ENCODE results near the gene DYNLL2.
A peak's percentile ranks its signal among the peaks of the same experiment; 100 is the strongest.
"Not testable (repeated sequence)": the region's sequence is repeated elsewhere in the genome, so short reads cannot be mapped to it uniquely, and the experiment has no call there.

DYNLL2 gene

DNA sequence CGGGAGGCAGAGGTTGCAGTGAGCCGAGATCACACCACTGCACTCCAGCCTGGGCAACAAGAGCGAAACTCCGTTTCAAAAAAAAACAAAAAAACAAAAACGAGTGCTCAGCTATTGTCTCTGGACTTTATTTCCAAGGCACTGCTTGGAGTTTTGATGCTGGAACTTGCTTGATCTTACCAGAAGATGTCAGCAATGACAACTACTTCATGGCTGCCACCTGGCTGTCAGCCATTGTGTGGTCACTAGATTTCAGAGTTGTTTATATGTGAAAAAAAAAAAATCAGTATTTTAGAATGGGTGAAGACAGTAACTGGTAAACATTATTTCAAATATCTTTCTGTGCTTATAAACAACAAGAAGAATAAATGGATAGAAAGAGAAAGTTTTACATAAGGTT lies 38.7 kb downstream of the DYNLL2 start:
- TF ChIP-seq, protein P1, sequence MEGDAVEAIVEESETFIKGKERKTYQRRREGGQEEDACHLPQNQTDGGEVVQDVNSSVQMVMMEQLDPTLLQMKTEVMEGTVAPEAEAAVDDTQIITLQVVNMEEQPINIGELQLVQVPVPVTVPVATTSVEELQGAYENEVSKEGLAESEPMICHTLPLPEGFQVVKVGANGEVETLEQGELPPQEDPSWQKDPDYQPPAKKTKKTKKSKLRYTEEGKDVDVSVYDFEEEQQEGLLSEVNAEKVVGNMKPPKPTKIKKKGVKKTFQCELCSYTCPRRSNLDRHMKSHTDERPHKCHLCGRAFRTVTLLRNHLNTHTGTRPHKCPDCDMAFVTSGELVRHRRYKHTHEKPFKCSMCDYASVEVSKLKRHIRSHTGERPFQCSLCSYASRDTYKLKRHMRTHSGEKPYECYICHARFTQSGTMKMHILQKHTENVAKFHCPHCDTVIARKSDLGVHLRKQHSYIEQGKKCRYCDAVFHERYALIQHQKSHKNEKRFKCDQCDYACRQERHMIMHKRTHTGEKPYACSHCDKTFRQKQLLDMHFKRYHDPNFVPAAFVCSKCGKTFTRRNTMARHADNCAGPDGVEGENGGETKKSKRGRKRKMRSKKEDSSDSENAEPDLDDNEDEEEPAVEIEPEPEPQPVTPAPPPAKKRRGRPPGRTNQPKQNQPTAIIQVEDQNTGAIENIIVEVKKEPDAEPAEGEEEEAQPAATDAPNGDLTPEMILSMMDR (IDR thresholded peaks at IDR 0.05; ENCODE audit: low read depth, low read length, missing control alignments) = peak; percentile 26
- DNase-seq (ENCODE audit: extremely low read depth, low read depth) = peak; percentile 17
- no peak overlapping the region for H3K4me3 ChIP-seq (replicated peaks; ENCODE audit: low read depth, low read length)

DNA sequence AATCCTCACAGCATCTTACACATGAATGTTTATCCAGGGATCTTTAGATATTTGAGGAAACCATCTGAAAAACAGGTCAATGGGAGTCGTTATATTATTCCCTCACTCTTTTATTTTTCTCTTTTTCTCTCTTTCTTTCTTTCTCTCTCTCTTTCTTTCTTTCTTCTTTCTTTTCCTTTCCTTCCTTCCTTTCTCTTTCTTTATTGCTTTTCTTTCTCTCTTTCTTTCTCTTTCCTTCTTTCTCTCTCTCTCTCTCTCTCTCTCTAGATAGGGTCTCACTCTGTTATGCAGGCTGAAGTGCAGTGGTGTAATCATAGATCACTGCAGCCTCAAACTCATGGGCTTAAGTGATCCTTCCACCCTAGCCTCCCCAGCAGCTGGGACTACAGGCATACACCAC lies 44.6 kb downstream of the DYNLL2 start:
- no peak for DNase-seq (ENCODE audit: extremely low read depth, low read depth)
- H3K4me3 ChIP-seq (replicated peaks; ENCODE audit: low read depth, low read length) = no peak overlapping the region
- TF ChIP-seq, protein P1 (IDR thresholded peaks at IDR 0.05; ENCODE audit: low read depth, low read length, missing control alignments) = no peak

DNA sequence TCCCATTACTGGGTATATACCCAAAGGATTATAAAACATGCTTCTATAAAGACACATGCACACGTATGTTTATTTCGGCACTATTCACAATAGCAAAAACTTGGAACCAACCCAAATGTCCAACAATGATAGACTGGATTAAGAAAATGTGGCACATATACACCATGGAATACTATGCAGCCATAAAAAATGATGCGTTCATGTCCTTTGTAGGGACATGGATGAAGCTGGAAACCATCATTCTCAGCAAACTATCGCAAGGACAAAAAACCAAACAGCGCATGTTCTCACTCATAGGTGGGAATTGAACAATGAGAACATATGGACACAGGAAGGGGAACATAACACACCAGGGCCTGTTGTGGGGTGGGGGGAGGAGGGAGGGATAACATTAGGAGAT lies 49.5 kb downstream of the DYNLL2 start:
- not testable (repeated sequence) for DNase-seq (ENCODE audit: extremely low read depth, low read depth); H3K4me3 ChIP-seq (replicated peaks; ENCODE audit: low read depth, low read length)

DNA sequence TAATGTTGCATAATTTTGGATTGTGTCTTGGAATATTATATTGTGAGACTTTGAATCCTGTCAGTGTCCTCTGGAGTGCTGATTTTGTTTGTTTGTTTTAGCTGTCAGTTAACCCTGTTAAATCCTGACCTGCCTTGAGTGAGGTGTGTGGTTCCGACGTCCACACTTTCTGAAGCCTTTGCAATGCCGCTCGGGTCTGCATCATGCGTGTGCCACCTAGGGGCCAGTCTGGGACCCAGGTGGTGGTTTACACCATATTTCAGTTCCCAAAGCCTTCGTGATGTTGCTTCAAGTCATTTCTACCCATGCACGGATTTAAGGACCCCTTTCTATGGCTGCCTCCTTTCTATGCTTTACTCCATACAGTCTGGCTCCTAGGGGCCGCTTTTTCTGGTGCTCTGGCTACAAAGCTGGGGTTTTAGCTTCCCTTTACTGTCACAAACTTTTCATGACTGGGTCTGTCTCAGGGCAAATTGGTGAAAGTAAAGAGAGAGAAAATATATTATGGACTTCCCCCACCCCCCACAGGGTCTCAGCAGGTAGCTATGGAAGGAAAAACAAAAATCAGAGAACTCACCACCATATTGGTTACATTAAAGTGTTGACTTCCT lies 53.6 kb downstream of the DYNLL2 start:
- TF ChIP-seq, protein P1 (IDR thresholded peaks at IDR 0.05; ENCODE audit: low read depth, low read length, missing control alignments) = peak; percentile 57
- no peak for DNase-seq (ENCODE audit: extremely low read depth, low read depth)
- no peak overlapping the region for H3K4me3 ChIP-seq (replicated peaks; ENCODE audit: low read depth, low read length)

DNA sequence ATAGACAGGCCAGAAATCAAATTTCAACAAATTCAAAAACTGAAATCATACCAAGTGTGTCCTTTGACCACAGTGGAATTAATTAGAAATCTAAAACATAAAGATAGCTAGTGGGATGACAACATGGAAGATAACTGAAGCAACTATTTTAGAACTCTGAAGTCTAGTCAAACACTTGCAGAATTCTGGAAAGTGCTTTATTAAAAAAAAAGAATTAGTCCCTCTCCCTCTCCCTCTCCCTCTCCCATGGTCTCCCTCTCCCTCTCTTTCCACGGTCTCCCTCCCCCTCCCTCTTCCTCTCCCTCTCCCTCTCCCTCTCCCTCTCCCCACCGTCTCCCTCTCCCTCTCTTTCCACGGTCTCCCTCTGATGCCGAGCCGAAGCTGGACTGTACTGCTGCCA lies 58.3 kb downstream of the DYNLL2 start:
- no peak for DNase-seq (ENCODE audit: extremely low read depth, low read depth)
- TF ChIP-seq, protein P1 (IDR thresholded peaks at IDR 0.05; ENCODE audit: low read depth, low read length, missing control alignments) = no peak
- no peak overlapping the region for H3K4me3 ChIP-seq (replicated peaks; ENCODE audit: low read depth, low read length)

DNA sequence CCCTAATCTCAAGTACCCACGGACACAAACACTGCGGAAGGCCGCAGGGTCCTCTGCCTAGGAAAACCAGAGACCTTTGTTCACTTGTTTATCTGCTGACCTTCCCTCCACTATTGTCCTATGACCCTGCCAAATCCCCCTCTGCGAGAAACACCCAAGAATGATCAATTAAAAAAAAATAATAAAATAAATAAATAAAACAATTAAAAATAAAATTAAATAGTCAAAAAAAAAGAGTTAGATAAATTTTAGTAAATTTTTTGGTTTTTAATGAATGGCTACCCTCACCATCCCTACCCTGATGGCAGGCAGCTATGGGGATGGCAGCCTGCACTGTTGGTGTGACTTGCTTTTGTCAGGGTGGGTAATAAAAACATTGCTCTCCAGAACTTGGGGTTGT lies 60.1 kb downstream of the DYNLL2 start:
- H3K4me3 ChIP-seq (replicated peaks; ENCODE audit: low read depth, low read length); DNase-seq (ENCODE audit: extremely low read depth, low read depth): not testable (repeated sequence)

DNA sequence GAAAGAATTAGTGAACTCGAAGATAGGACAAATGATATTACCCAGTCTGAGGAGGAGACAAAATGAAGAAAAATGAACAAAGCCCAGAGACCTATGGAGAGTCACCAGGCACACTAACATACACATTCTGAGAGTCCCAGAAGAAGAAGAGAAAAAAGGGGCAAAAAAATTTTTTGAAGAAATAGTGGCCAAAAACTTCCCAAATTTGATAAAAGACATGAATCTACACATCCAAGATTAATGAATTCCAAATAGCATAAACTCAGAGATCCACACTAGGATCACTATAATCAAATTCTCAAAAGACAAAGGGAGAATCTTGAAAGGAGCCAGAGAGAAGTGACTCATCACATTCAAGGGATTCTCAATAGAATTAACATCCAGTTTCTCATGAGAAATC lies 61.6 kb downstream of the DYNLL2 start:
- DNase-seq (ENCODE audit: extremely low read depth, low read depth) = no peak
- TF ChIP-seq, protein P1 (IDR thresholded peaks at IDR 0.05; ENCODE audit: low read depth, low read length, missing control alignments) = no peak
- H3K4me3 ChIP-seq (replicated peaks; ENCODE audit: low read depth, low read length) = no peak overlapping the region

All from HFF-Myc (cell line).